Activated B cell treated with CpG ODN at 0.5 μM for 24 hours (primary cell): Measurements from ENCODE around the gene SGMS2. TPM values are rescaled to one million over a fixed set of nuclear protein-coding genes. Genes with fewer than 3 reads are reported as not detected.

Experiments
- ATAC-seq: fragments of 200-7000 bp; cut with Tn5 transposase; one replicate; pipeline ENCODE4 v1.10.0; 2021; ENCODE audit warnings: low read depth, mild to moderate bottlenecking, moderate library complexity
- CTCF ChIA-PET: fragments of 350-600 bp; sonication (Branson Sonifier 250); formaldehyde crosslinking; loops from one replicate; lab custom pipeline; 2021; ENCODE audit warnings: antibody characterized with exemption; lab: Charles Lee
- POLR2A ChIA-PET: fragments of 350-600 bp; sonication (Branson Sonifier 250); formaldehyde crosslinking; loops from one replicate; lab custom pipeline; 2021; ENCODE audit warnings: antibody characterized with exemption; lab: Charles Lee
- DNase-seq: peaks from one replicate; pipeline ENCODE4 v3.0.0; 2022
- H3K27ac Mint-ChIP-seq: one replicate; pipeline ENCODE4 v1.8.0; 2020; ENCODE audit warnings: mixed read lengths
- H3K27me3 Mint-ChIP-seq: one replicate; pipeline ENCODE4 v1.8.0; 2021; ENCODE audit warnings: mixed read lengths
- H3K36me3 Mint-ChIP-seq: one replicate; pipeline ENCODE4 v1.8.0; 2021; ENCODE audit warnings: low read depth, mixed read lengths
- H3K4me1 Mint-ChIP-seq: one replicate; pipeline ENCODE4 v1.8.0; 2021; ENCODE audit warnings: mixed read lengths
- H3K4me3 Mint-ChIP-seq: one replicate; pipeline ENCODE4 v1.8.0; 2020; ENCODE audit warnings: mild to moderate bottlenecking, mixed read lengths
- H3K9me3 Mint-ChIP-seq: one replicate; pipeline ENCODE4 v1.8.0; 2020; ENCODE audit warnings: mixed read lengths
- intact Hi-C: fragments of 100-400 bp; cut with micrococcal nuclease; formaldehyde crosslinking; loops from one replicate; pipeline ENCODE4 v1.15.1; 2024
- total RNA-seq: library from RNA; stranded (reverse); gene quantifications from 2 replicates; pipeline ENCODE4 v1.2.3, GENCODE V29; 2022
- TF ChIP-seq, protein P1 (sequence below): fragments of 200-600 bp; IDR thresholded peaks from one replicate; pipeline ENCODE4 v1.8.0; 2022; ENCODE audit warnings: antibody characterized with exemption, mild to moderate bottlenecking

Gene SGMS2
- total RNA-seq, 1 donor from 2014 or later = not detected

GRCh38 chr4:107804956-107805355 is 19.8 kb upstream of the SGMS2 start:
- no peaks in the 10 kb centered on the region for H3K36me3 Mint-ChIP-seq
- intact Hi-C loops = no loop called here
- H3K27ac Mint-ChIP-seq = no peak overlapping the region
- CTCF ChIA-PET = no interaction called here
- DNase-seq (no peak), ATAC-seq (no peak)
- no peak overlapping the region for H3K4me3 Mint-ChIP-seq
- TF ChIP-seq, protein P1, sequence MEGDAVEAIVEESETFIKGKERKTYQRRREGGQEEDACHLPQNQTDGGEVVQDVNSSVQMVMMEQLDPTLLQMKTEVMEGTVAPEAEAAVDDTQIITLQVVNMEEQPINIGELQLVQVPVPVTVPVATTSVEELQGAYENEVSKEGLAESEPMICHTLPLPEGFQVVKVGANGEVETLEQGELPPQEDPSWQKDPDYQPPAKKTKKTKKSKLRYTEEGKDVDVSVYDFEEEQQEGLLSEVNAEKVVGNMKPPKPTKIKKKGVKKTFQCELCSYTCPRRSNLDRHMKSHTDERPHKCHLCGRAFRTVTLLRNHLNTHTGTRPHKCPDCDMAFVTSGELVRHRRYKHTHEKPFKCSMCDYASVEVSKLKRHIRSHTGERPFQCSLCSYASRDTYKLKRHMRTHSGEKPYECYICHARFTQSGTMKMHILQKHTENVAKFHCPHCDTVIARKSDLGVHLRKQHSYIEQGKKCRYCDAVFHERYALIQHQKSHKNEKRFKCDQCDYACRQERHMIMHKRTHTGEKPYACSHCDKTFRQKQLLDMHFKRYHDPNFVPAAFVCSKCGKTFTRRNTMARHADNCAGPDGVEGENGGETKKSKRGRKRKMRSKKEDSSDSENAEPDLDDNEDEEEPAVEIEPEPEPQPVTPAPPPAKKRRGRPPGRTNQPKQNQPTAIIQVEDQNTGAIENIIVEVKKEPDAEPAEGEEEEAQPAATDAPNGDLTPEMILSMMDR = no peak
- H3K27me3 Mint-ChIP-seq = peaks cover 15% of the 10 kb centered on the region
- POLR2A ChIA-PET = no interaction called here
- no peaks in the 10 kb centered on the region for H3K9me3 Mint-ChIP-seq
- no peaks in the 10 kb centered on the region for H3K4me1 Mint-ChIP-seq

- Mint-ChIP-seq H3K27me3 (peaks cover 13% of the 10 kb centered on the region), H3K27ac (no peak overlapping the region), H3K36me3 (no peaks in the 10 kb centered on the region), H3K9me3 (no peaks in the 10 kb centered on the region), H3K4me1 (no peaks in the 10 kb centered on the region), H3K4me3 (no peak overlapping the region)
- ChIA-PET POLR2A (no interaction called here), CTCF (interaction anchor here (0.7 kb wide), 1 partner anchor 17 kb away, joined by 3 read pairs; no protein-coding TSS in a partner anchor)
- DNase-seq = no peak
- TF ChIP-seq, protein P1 = no peak
- ATAC-seq = no peak
- intact Hi-C loops = no loop called here
These were observed 18.5 kb upstream of the SGMS2 start for GRCh38 chr4:107806196-107806595.

DNA sequence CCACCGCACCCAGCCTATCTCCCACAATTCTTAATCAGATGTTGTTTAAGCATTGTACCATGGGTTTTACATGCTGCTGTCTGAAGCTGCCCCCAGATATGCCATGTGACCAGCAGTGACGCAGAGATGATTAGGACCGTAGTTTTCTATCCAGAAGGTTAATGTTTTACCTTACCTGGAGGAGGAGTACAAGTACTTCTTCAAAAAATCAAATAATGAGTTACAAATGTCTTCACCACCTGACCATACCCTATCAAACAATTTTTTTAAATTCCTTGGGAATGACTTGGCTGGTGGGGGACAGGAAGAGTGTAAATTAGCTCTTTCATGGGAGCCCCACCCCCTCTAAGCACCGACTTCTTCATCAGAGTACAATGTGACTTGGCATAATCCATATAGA is 16.2 kb upstream of the SGMS2 start:
- TF ChIP-seq, protein P1 = no peak
- DNase-seq = no peak
- Mint-ChIP-seq H3K36me3 (no peaks in the 10 kb centered on the region), H3K4me1 (no peaks in the 10 kb centered on the region), H3K27ac (no peak overlapping the region), H3K4me3 (no peak overlapping the region), H3K27me3 (peaks cover 11% of the 10 kb centered on the region), H3K9me3 (no peaks in the 10 kb centered on the region)
- ChIA-PET POLR2A (no interaction called here), CTCF (no interaction called here)
- intact Hi-C loops = no loop called here
- no peak for ATAC-seq

DNA sequence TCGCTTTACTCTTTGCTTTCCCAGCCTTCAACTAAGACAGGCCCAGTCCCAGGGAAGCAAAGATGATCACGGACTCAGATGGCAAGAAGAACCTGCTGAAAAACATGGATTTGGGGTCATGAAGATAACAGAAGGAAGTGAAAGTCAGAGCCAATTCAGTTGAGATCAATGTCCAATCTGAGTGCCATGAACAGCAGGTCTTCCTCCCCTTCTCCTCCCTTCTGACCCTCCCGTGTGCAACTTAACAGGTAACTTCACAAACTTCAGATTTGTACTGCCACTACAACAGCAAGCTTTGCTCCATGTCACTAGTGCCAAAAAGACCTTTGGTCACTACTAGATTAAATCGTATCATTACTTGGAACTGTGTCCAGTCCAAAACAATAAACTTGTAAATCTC is 15.5 kb upstream of the SGMS2 start:
- H3K36me3 Mint-ChIP-seq = no peaks in the 10 kb centered on the region
- DNase-seq (no peak), ATAC-seq (no peak)
- POLR2A ChIA-PET = no interaction called here
- no peak overlapping the region for H3K4me3 Mint-ChIP-seq
- intact Hi-C loops = no loop called here
- no peaks in the 10 kb centered on the region for H3K9me3 Mint-ChIP-seq
- H3K27me3 Mint-ChIP-seq = peaks cover 8% of the 10 kb centered on the region
- CTCF ChIA-PET = no interaction called here
- no peak overlapping the region for H3K27ac Mint-ChIP-seq
- TF ChIP-seq, protein P1 = no peak
- H3K4me1 Mint-ChIP-seq = no peaks in the 10 kb centered on the region

- no peak overlapping the region for H3K27ac Mint-ChIP-seq
- ChIA-PET CTCF (no interaction called here), POLR2A (no interaction called here)
- no peak for DNase-seq
- intact Hi-C loops = no loop called here
- no peak for ATAC-seq
- H3K4me1 Mint-ChIP-seq = no peaks in the 10 kb centered on the region
- H3K36me3 Mint-ChIP-seq = no peaks in the 10 kb centered on the region
- H3K9me3 Mint-ChIP-seq = no peaks in the 10 kb centered on the region
- peaks cover 5% of the 10 kb centered on the region for H3K27me3 Mint-ChIP-seq
- H3K4me3 Mint-ChIP-seq = no peak overlapping the region
- TF ChIP-seq, protein P1 = no peak
These were observed 10.0 kb upstream of the SGMS2 start for GRCh38 chr4:107814758-107815157.
